Ishikawa (cell line): ENCODE results near the gene LAMA1.

Experiments
- CEBPB ChIP-seq: IDR thresholded peaks from 2 replicates; pipeline ENCODE4 v1.6.1; 2012
- CREB1 ChIP-seq: IDR thresholded peaks from 2 replicates; pipeline ENCODE4 v1.6.1; 2012; ENCODE audit warnings: low read depth
- EGR1 ChIP-seq: IDR thresholded peaks from 2 replicates; pipeline ENCODE4 v1.6.1; 2012
- EP300 ChIP-seq: IDR thresholded peaks from 2 replicates; pipeline ENCODE4 v1.6.1; 2012; ENCODE audit warnings: borderline replicate concordance
- FOXM1 ChIP-seq: IDR thresholded peaks from 2 replicates; pipeline ENCODE4 v1.6.1; 2012; ENCODE audit warnings: low read depth, borderline replicate concordance
- NFIC ChIP-seq: IDR thresholded peaks from 2 replicates; pipeline ENCODE4 v1.6.1; 2012
- RAD21 ChIP-seq: IDR thresholded peaks from 2 replicates; pipeline ENCODE4 v1.6.1; 2012; ENCODE audit warnings: low read depth
- TAF1 ChIP-seq: IDR thresholded peaks from 2 replicates; pipeline ENCODE4 v1.6.1; 2012; ENCODE audit warnings: low read depth, mild to moderate bottlenecking
- TCF12 ChIP-seq: IDR thresholded peaks from 2 replicates; pipeline ENCODE4 v1.6.1; 2012; ENCODE audit warnings: low read depth
- TEAD4 ChIP-seq: IDR thresholded peaks from 2 replicates; pipeline ENCODE4 v1.6.1; 2012
- USF1 ChIP-seq: IDR thresholded peaks from 2 replicates; pipeline ENCODE4 v1.6.1; 2012
- YY1 ChIP-seq: IDR thresholded peaks from 2 replicates; pipeline ENCODE4 v1.6.1; 2012; ENCODE audit warnings: low read depth
- ZBTB7A ChIP-seq: IDR thresholded peaks from 2 replicates; pipeline ENCODE4 v1.6.1; 2012; ENCODE audit warnings: low read depth
- TF ChIP-seq, protein P1 (sequence below): IDR thresholded peaks from 2 replicates; pipeline ENCODE4 v1.6.1; 2012; ENCODE audit warnings: low read depth, mild to moderate bottlenecking
- TF ChIP-seq, protein P2 (sequence below): IDR thresholded peaks from 2 replicates; pipeline ENCODE4 v1.6.1; 2012

The LAMA1 gene

DNA sequence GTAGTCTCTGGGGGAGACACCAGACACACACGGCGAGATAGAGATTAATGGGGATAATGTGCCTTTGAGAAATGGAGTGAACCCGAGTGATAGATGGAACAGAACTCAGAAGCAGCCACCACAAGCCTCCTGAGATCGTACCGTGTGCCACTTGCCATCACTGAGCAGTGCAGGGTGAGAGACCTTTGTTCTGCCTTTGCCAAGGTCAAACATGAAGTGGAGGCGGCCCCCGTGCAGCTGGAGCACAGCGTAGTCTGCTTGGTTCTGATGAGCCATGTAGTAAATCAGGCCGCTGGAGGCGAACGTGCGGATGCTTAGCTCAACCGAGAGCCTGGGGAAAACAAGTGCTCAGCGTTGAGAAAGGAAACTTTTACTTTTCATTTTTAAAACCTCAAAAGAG is 167.0 kb downstream of the LAMA1 start:
- TF ChIP-seq CEBPB, result no peak
- no peak for TF ChIP-seq CREB1
- no peak for TF ChIP-seq RAD21
- TF ChIP-seq NFIC, result no peak
- TF ChIP-seq TCF12, result no peak
- no peak for TF ChIP-seq YY1
- no peak for TF ChIP-seq TAF1
- no peak for TF ChIP-seq EP300
- TF ChIP-seq ZBTB7A, result no peak
- TF ChIP-seq TEAD4, result no peak
- TF ChIP-seq EGR1, result no peak
- TF ChIP-seq, protein P1, sequence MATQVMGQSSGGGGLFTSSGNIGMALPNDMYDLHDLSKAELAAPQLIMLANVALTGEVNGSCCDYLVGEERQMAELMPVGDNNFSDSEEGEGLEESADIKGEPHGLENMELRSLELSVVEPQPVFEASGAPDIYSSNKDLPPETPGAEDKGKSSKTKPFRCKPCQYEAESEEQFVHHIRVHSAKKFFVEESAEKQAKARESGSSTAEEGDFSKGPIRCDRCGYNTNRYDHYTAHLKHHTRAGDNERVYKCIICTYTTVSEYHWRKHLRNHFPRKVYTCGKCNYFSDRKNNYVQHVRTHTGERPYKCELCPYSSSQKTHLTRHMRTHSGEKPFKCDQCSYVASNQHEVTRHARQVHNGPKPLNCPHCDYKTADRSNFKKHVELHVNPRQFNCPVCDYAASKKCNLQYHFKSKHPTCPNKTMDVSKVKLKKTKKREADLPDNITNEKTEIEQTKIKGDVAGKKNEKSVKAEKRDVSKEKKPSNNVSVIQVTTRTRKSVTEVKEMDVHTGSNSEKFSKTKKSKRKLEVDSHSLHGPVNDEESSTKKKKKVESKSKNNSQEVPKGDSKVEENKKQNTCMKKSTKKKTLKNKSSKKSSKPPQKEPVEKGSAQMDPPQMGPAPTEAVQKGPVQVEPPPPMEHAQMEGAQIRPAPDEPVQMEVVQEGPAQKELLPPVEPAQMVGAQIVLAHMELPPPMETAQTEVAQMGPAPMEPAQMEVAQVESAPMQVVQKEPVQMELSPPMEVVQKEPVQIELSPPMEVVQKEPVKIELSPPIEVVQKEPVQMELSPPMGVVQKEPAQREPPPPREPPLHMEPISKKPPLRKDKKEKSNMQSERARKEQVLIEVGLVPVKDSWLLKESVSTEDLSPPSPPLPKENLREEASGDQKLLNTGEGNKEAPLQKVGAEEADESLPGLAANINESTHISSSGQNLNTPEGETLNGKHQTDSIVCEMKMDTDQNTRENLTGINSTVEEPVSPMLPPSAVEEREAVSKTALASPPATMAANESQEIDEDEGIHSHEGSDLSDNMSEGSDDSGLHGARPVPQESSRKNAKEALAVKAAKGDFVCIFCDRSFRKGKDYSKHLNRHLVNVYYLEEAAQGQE, result no peak
- TF ChIP-seq, protein P2, sequence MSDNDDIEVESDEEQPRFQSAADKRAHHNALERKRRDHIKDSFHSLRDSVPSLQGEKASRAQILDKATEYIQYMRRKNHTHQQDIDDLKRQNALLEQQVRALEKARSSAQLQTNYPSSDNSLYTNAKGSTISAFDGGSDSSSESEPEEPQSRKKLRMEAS, result no peak
- no peak for TF ChIP-seq USF1
- no peak for TF ChIP-seq FOXM1

DNA sequence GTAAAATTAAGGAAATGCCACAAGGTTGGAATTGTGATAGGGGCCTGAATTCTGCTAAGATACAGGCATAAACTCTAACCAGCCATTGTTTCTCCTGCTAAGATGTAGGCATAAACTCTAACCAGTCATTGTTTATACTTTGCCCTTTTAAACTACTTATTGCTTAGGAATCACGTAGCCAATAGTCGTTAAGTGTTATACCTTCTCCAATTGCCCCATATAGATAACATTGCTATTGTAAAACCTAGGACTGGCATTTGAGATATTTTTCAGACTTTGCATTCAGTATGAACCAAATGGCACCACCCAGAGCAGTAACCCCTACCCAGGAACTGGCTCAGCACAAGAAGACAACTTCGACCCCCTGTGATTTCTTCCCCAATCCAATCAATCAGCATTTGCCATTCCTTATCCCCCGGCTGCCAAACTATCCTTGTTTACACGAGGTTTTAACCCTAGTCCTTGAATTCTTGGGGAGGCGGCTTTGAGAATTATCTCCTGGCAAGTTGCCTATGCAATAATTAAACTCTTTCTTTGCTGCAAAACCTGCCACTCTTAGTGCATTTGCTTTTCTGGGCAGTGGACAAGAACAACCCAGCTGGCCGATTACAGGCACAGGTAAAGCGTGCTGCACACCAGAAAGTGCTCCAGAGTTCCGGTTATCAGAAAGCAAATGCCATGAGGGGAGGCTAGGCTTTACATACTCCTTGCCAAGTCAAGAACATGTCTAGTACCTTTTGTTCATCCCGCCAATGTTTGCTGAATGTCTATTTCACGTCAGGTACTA is 167.6 kb downstream of the LAMA1 start:
- TF ChIP-seq RAD21 (no peak), CREB1 (no peak), USF1 (no peak), TCF12 (no peak), FOXM1 (no peak), ZBTB7A (no peak), EP300 (no peak), TAF1 (no peak), CEBPB (no peak), NFIC (no peak), EGR1 (no peak), YY1 (no peak), TEAD4 (no peak)
- TF ChIP-seq, protein P1, result no peak
- TF ChIP-seq, protein P2, result no peak

DNA sequence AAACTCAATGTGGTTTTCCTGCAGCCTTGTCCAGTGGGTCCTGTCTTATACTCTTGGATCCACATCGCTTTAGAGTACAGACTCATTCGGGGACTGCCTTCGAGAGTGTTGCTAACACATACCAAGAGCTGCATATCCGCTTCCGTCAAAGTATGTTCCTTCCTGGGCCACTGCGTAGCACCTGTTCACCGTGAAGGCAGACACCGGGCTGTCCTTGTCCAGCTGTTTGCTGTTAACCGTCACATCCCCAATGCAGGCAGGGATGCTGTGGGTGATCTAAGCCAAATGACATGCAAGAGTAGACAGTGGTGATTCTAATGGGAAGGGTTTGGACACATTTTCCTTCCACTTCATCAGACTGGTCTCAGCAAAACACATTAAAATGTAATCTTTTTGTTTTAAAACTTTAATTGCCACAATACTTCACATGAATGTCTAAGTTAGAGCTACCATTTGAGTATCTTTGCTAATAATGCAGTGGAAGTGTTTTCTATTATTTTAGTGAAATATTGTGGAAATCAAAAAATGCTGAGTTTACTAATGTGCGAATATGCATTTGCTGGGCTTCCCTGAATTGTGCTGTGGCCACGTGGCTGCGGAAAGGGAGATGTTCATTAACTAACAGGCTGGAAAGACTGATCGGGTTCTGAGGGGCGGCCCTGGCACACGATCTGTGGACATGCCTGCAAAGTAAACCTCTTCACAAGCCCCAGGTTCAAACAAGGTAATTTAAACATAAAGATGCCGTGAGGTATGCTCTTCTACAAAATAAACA is 169.1 kb downstream of the LAMA1 start:
- no peak for TF ChIP-seq EGR1
- TF ChIP-seq, protein P2, result no peak

DNA sequence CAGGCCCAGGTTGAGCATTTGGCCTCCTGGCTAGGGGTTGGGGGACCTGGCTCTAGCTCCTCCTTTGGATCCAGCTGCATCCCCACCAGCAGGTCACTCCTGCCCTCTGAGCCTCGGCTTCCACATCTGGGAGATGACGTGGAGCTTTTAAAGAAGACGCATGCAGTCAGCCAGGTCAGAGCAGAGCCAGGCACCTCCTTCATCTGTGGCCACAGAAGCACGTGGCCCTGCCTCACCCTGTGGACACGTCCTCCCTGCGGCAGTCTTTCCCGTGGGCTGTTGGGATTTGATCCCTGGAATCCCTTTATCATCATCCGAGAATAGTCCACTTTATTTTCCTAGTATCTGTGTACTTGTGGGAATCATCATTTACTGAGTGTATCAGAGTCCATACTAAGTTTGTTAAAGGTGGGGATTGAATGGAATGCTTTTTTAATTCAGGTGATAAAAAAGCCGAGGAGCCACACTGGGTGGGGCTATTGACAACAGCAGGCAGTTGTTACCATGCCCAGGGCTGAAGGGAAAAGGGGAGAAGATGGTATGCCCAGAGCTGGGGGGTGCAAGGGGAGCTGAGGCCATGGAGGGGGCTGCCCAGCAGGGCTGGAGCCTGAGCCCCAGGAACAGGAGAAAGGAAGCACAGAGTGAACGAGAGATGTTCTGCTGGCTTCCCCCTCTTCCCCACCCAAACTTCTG is 170.1 kb downstream of the LAMA1 start:
- TF ChIP-seq, protein P2, result no peak
- TF ChIP-seq, protein P1, result no peak
- TF ChIP-seq FOXM1 (no peak), RAD21 (no peak), EP300 (no peak)
